NCI-H187 treated with DMSO at 0.1 percent for 48 hours (cell line): Measurements from ENCODE around the gene TMEM95.

Experiments
- DNase-seq: peaks from one replicate; lab custom pipeline; 2025; lab: John Stamatoyannopoulos, UW

TMEM95 gene

GRCh38 chr17:7379134-7379533, 24.2 kb downstream of the TMEM95 start:
- DNase-seq, result no peak

DNA sequence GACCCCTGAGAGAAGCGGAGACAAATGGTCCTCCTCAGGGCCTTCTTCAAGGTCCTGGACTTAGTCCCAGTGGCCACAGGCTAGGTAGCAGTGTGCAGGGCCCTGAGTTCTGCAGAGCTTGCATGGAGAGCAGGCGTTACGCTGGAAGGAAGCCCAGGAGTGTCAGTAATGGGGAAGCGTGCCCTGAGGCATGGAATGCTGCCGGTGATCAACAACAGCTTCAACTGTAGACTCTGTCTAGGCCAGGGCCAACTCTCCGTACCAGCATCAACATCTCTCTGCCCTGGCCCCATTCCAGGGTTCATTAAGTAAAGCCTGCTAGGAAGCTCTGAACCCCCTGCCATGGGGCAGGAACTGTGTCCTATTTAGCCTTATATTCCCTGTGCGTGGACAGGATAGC, 25.4 kb downstream of the TMEM95 start:
- no peak for DNase-seq

GRCh38 chr17:7380855-7381683, 26.1 kb downstream of the TMEM95 start, which contains the start of gene TNK1:
Gene TNK1 (plus strand): TSS chr17:7381089. CDS start chr17:7382927, 1,838 bp downstream.
- no peak for DNase-seq

DNA sequence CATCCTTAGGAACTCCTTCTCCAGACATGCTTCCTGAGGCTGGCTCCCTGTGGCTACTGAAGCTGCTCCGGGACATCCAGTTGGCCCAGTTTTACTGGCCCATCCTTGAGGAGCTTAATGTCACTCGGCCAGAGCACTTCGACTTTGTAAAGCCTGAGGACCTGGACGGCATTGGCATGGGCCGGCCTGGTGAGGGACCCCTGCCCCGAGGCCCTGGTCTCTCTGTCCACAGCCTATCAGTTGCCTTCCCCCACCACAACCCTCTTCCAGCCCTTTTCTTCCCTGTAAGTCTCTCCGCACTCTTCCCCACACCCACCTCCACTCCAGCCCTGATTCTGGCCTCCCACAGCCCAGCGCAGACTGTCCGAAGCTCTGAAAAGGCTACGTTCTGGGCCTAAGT, 27.9 kb downstream of the TMEM95 start:
- no peak for DNase-seq

DNA sequence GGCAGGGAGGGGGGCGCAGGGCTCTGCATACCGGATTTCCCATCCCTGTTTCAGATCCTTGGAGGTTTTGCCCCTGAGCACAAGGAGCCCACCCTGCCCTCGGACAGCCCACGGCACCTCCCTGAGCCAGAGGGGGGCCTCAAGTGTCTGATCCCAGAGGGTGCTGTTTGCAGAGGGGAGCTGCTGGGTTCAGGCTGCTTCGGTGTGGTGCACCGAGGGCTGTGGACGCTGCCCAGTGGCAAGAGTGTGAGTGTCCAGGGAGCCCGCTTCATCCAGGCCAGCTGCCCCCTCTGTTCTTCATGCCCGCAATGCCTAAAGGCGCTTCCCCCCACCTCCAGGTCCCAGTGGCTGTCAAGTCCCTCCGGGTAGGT, 28.4 kb downstream of the TMEM95 start:
- no peak for DNase-seq

DNA sequence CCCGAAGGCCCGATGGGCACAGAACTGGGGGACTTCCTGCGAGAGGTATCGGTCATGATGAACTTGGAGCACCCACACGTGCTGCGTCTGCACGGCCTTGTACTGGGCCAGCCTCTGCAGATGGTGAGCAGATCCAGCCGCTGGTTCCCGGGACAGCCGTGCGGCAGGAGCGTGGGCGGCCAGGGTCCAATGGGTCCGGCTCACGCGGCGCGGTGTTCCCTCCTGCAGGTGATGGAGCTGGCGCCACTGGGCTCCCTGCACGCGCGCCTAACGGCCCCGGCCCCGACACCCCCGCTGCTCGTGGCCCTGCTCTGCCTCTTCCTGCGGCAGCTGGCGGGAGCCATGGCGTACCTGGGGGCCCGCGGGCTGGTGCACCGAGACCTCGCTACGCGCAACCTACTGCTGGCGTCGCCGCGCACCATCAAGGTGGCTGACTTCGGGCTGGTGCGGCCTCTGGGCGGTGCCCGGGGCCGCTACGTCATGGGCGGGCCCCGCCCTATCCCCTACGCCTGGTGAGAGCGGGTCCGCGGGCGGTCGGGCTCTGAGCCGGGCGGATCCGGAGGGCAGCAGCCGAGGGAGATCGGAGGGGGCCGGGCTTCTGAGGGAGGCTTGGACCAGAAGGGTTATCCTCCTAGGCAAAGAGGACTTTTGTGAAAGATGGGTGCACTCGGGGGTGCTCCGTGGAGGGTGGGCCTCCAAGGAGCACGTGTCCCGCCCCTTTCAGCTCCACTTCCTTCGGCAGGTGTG, 29.0 kb downstream of the TMEM95 start:
- no peak for DNase-seq

DNA sequence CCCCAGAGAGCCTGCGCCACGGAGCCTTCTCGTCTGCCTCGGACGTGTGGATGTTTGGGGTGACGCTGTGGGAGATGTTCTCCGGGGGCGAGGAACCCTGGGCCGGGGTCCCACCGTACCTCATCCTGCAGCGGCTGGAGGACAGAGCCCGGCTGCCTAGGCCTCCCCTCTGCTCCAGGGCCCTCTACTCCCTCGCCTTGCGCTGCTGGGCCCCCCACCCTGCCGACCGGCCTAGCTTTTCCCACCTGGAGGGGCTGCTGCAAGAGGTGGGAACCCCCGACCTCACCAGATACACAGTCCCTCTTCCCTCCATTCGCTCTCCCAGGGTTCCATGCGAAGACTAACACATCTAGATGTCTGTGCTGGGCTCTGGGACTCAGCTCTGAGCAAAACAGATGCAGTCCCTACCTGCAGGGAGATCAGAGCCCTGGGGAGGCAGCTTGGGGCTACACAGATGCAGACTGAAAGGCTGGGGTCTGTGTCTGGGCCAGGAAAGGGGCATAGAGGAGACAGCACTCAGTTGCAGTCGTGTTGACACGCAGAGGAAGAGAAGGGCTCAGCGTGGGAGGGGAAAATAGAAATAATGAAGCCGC, 29.6 kb downstream of the TMEM95 start:
- no peak for DNase-seq

- DNase-seq, result no peak
Observed at GRCh38 chr17:7388856-7389255, 33.9 kb downstream of the TMEM95 start.

GRCh38 chr17:7389924-7390910, 35.3 kb downstream of the TMEM95 start:
- no peak for DNase-seq

DNA sequence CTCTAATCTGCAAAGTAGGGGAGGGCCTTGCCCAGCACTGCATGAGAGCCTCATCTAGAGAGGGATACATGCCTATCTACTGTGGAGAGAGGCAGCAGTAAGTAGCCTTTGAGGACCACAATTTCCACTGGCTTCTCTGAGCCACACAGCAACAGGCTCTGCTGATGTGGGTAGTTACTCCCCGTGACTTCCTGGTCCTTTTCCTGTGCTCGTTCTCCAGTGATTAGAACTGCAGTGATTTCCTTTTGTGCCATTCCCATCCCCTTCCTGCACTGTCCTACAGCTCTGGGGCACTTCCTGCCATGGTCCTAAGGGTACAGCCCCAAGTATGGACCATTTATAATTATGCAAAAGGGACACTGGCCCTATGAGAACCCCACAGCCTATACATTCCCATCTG, 36.4 kb downstream of the TMEM95 start:
- no peak for DNase-seq

DNA sequence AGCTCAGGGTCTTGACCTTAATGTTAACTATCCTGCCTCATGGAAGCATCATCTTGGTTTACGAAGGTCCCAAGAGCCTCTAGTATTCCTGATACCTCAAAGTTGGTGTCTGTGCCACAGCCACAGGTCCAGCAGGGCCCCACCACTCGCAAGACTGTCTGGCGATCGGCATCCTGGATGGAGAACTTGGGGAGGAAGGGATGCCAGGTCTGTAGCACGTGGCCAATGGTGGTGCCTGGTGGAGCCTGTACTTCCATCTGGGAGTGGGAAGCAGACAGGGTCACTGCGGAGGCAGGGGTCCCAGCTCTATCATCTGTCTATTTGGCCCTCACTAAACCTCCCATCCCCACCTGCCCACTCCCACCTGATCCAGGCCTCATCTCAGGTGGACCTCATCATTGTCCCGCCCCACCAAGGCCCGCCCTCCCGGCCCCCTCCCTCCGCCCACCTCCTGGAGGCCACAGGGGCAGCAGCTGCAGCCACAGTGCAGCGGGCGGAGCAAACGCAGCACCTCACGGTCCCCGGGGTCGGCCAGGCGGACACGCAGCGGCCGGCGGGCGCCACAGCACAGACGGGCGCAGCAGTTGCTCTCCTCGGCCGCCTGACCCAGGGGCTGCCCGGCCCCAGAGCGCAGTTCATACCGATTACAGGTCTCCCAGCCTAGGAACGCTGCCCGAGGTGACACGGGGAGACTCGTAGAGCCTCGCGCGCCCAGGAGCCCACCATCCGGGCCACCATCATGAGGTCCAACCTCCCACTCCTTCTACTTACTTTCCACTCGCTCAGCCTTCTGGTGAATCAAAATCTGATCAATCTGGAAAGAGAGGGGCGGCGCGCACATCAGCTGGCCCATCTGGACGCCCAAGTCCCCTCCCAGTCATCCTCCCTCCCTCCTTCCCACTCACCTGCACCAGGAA, 38.0 kb downstream of the TMEM95 start:
- DNase-seq, result no peak

DNA sequence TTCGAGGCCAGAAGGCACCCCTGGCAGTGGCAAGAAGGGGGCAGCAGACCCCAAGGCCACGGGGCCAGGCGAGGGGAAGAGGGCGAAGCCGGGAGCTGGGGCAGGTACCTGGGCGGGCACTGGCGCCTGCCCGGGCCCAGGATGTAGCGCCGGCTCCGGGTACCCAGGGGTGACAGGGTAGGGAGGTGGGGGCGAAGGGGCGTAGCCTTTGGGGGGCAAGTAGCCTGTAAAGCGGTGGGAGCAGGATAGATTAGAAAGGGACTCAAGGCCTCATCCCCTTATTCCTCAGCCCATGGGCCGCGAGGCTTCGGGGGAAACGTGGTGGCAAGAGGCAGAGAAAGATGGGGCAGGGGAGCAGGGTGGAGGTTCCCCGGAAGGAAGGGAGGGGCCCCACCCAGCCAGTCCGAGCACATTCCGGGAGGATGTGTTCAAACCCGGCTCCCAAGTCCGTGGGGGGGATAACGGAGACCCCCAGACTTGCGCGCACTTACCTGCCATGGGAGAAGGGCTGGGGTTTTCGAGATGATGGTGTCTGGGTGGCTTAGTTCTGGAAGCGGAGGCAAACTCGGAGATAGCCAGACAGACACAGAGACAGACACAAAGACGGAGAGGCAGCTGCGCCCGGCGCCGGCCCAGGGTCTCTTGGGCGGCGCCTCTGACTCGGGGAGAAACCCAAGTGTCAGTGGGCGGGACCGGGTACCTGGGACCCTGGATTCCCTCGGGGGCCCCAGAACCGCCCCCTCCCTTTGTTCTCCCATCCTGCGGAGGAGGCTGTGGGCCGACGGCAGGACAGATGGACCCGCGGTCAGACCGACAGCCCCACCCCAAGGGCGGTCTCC, 38.9 kb downstream of the TMEM95 start:
- DNase-seq, result no peak

GRCh38 chr17:7394452-7395191, 39.7 kb downstream of the TMEM95 start, which contains the start of gene PLSCR3:
Gene PLSCR3 (minus strand): TSS chr17:7394525. CDS start chr17:7394110, 415 bp downstream.
- no peak for DNase-seq

DNA sequence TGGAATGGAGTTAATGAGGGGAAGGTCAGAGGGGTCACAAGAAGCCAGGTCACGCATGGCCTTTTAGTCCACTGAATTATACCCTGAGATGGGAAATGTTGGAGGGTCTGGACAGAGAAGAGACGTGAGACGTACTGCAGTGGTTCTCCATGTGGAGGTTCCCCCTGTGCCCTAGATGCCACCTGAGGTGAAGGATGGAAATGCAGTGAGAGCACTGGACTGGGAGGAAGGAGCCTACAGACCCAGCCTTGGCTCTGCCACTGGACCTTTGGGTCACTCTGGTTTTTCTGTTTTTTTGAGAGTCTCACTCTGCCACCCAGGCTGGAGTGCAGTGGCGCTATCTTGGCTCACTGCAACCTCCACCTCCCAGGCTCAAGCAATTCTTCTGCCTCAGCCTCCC, 41.2 kb downstream of the TMEM95 start:
- no peak for DNase-seq

DNA sequence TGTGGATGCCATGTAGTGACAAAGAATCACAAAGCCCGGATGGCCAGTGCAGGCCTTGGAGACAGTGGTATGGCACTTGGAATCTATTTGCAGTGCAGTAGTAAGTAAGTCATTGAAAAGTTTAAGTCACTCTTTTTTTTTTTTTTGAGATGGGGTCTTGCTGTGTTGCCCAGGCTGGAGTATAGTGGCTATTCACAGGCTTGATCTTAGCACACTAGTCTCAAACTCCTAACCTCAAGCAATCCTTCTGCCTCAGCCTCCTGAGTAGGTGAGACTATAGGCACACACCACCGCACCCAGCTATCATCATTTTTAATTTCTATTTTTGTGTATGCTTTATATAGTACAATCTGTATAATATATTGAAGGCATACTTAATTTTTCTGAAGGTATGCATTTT, 43.7 kb downstream of the TMEM95 start:
- DNase-seq, result no peak

GRCh38 chr17:7403043-7403726, 48.2 kb downstream of the TMEM95 start:
- no peak for DNase-seq

- DNase-seq, result no peak
Observed at GRCh38 chr17:7403727-7403976, 48.7 kb downstream of the TMEM95 start.

DNA sequence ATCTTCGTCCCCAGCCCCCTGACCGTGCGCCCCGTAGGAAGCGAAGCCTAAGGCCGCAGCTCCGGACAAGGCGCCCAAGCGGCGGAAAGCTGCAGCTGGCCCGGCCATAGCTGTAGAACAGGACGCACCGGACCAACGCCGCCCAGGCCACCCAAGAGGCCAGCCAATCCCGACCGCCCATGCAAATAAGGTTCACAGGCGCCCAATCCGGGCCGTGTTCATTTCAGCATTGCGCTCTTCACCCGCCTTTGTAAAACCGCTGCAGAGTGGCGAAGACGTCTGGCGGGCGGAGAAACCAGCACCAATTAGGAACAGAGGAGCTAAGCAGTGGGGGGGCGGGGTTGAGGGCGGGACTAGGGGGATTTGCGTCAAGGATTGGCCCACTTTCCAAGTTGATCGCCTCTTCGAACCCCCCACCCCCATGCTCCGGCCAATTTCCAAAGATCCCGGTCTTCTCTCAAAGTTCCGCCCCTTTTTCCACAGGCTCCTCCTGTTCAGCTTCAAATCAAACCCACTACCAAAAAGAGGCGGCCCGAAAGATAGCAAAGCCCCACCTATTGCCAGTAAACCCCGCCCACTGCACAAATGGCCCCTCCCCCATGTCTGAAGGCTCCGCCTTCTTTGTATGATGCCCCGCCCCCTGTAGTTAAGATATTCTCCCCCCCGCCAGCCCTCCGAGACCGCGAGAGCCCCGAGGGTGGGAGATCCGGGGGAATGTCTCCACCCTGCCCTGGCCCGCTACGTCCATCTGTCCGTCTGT, 49.2 kb downstream of the TMEM95 start, which contains the start of gene TMEM256:
Gene TMEM256 (minus strand): TSS at position 121 of the 760 bp plus-strand sequence. CDS start 13 bp downstream, at position 108.
- DNase-seq, result peak; percentile 64
